Thyroid gland (tissue), 4 donors: ENCODE results near the gene SAP30L. TPM values are rescaled to one million over a fixed set of nuclear protein-coding genes. Genes with fewer than 3 reads are reported as not detected.

Experiments
- DNase-seq, 2 donors: peaks; one replicate each; pipeline ENCODE4 v3.0.0-alpha.2; 2019
- H3K27ac ChIP-seq, 3 donors: fragments of 200-600 bp; sonication (generic); 1 replicate in 2 of 3; 2 replicates in 1 of 3; pipeline ENCODE4 v1.5.1; 2016 to 2019; ENCODE audit warnings: mild to moderate bottlenecking in 1 of 3, moderate library complexity in 1 of 3
- H3K27me3 ChIP-seq: fragments of 200-600 bp; sonication (generic); one replicate; pipeline ENCODE4 v1.5.1; 2019
- H3K36me3 ChIP-seq, 2 donors: fragments of 200-600 bp; sonication (generic); one replicate each; pipeline ENCODE4 v1.5.1; 2016 to 2019
- H3K4me1 ChIP-seq, 2 donors: fragments of 200-600 bp; sonication (generic); one replicate each; pipeline ENCODE4 v1.5.1; 2017 to 2019
- H3K4me3 ChIP-seq, 3 donors: fragments of 200-600 bp; sonication (generic); replicated peaks in 1 of 3; 1 replicate in 2 of 3; 2 replicates in 1 of 3; pipeline ENCODE4 v1.5.1; 2016; ENCODE audit warnings: mild to moderate bottlenecking in 1 of 3
- H3K9me3 ChIP-seq: fragments of 200-600 bp; sonication (generic); one replicate; pipeline ENCODE4 v1.5.1; 2017
- CTCF ChIP-seq, 6 experiments: fragments of 200-600 bp in 3 of 6; fragments of 450-650 bp in 3 of 6; sonication (generic) in 3 of 6; IDR thresholded peaks; one replicate each; pipeline ENCODE4 v1.5.1; 2016 to 2019; ENCODE audit warnings: antibody characterized with exemption in 6 of 6, mild to moderate bottlenecking in 2 of 6, inconsistent platforms in 1 of 6, moderate library complexity in 1 of 6
- POLR2A ChIP-seq, 2 donors: fragments of 450-650 bp; IDR thresholded peaks; one replicate each; pipeline ENCODE4 v1.6.1; 2017; ENCODE audit warnings: antibody characterized with exemption in 2 of 2, mild to moderate bottlenecking in 2 of 2, moderate library complexity in 1 of 2
- WGBS, 2 donors: methylation state at CpG; one replicate each; pipeline ENCODE4 v1.1.5; 2017; 5-methylcytosine and 5-hydroxymethylcytosine counted together
- intact Hi-C: fragments of 100-400 bp; cut with DNase I; formaldehyde crosslinking; loops from one replicate; pipeline ENCODE4 v1.15.1; 2023
- total RNA-seq, 4 donors: library from RNA; depleted of rRNA; stranded (reverse); fragments of >200 nt; gene quantifications; one replicate each; pipeline ENCODE4 v1.2.3, GENCODE V29; 2016

Gene SAP30L
- total RNA-seq, 4 donors from 2014 or later = 26.2 to 37.9 (median 31.2) TPM

GRCh38 chr5:154444556-154445421 is 1.0 kb upstream of the SAP30L start:
- intact Hi-C loops = no loop called here
- peak; percentile 5 to 18 for DNase-seq
- Histone ChIP-seq H3K9me3 (no peaks in the 10 kb centered on the region), H3K4me1 (peaks cover 14 to 19% of the 10 kb centered on the region in 2 donors), H3K4me3 (peak overlapping the region; percentile 37 to 95 (median 75)), H3K36me3 (peaks cover 0 to 4% of the 10 kb centered on the region in 2 donors), H3K27me3 (no peaks in the 10 kb centered on the region), H3K27ac (peak overlapping the region in 2 of 3 donors; percentile 60 to 76)
- 8 to 9% methylated on average over 20 to 30 of the region's 30 CpGs for WGBS, 2 donors
- TF ChIP-seq POLR2A (IDR thresholded peaks at IDR 0.05) (no peak), CTCF (IDR thresholded peaks at IDR 0.05) (no peak)

GRCh38 chr5:154446195-154447088 is 645 bp downstream of the SAP30L start:
- H3K9me3 ChIP-seq = no peaks in the 10 kb centered on the region
- H3K27ac ChIP-seq = peak overlapping the region; percentile 28 to 86 (median 61)
- no peaks in the 10 kb centered on the region for H3K27me3 ChIP-seq
- peaks cover 14 to 19% of the 10 kb centered on the region in 2 donors for H3K4me1 ChIP-seq
- 0 to 3% methylated on average over 5 to 6 of the region's 87 CpGs for WGBS, 2 donors
- TF ChIP-seq CTCF (IDR thresholded peaks at IDR 0.05) (no peak), POLR2A (IDR thresholded peaks at IDR 0.05) (peak in 1 of 2 donors; percentile 21)
- intact Hi-C loops = no loop called here
- H3K36me3 ChIP-seq = peaks cover 5 to 9% of the 10 kb centered on the region in 2 donors
- peak; percentile 67 to 75 for DNase-seq
- H3K4me3 ChIP-seq = peak overlapping the region; percentile 75 to 95 (median 76)

- no peak for DNase-seq
- intact Hi-C loops = no loop called here
- H3K4me3 ChIP-seq = peak overlapping the region in 2 of 3 donors; percentile 76 to 95
- 6 to 11% methylated on average over 10 of the region's 10 CpGs for WGBS, 2 donors
- H3K36me3 ChIP-seq = peaks cover 11 to 14% of the 10 kb centered on the region in 2 donors
- H3K27ac ChIP-seq = peak overlapping the region in 1 of 3 donors; percentile 86
- no peaks in the 10 kb centered on the region for H3K9me3 ChIP-seq
- H3K4me1 ChIP-seq = peaks cover 14 to 19% of the 10 kb centered on the region in 2 donors
- no peaks in the 10 kb centered on the region for H3K27me3 ChIP-seq
- TF ChIP-seq POLR2A (IDR thresholded peaks at IDR 0.05) (no peak), CTCF (IDR thresholded peaks at IDR 0.05) (no peak)
Measured at GRCh38 chr5:154447089-154447725, 1.4 kb downstream of the SAP30L start.

DNA sequence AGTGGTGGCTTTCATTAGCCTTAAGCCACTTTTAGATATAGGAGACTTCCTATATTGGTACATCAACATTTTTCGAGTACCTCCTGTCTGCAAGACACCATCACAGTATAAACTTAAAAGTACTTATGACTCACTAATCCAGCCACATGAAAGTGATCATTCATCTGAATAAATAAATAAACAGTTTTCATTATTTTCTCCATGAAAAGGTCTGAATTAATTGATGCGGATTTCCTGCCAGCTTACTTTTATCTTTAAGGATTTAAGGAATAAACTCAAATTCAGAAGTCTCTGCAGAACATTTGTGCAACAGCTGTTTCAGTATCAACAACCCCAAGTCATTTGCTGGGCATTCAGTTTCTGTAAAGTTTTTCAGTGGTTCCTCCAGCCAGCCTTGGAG is 4.0 kb downstream of the SAP30L start:
- no peak for DNase-seq
- Histone ChIP-seq H3K27me3 (no peaks in the 10 kb centered on the region), H3K36me3 (peaks cover 27 to 35% of the 10 kb centered on the region in 2 donors), H3K9me3 (no peaks in the 10 kb centered on the region), H3K4me1 (peaks cover 10 to 15% of the 10 kb centered on the region in 2 donors), H3K4me3 (no peak overlapping the region), H3K27ac (no peak overlapping the region)
- 91 to 96% methylated on average over 2 of the region's 2 CpGs for WGBS, 2 donors
- TF ChIP-seq CTCF (IDR thresholded peaks at IDR 0.05) (no peak), POLR2A (IDR thresholded peaks at IDR 0.05) (no peak)
- intact Hi-C loops = no loop called here
